ENCODE results near the gene GABRB2.

The GABRB2 gene

GRCh38 chr5:161409471-161409870 is 137.1 kb downstream of the GABRB2 start:
- H4K91ac ChIP-seq (ENCODE audit: low read length): no peak overlapping the region
- H3K9ac ChIP-seq (ENCODE audit: low read length): no peak overlapping the region
- H2AK5ac ChIP-seq (ENCODE audit: low read length, severe bottlenecking): no peak overlapping the region
- no peaks in the 10 kb centered on the region for H3K79me1 ChIP-seq (replicated peaks; ENCODE audit: low read length, poor library complexity, severe bottlenecking)
- no peak overlapping the region for H3K27ac ChIP-seq (ENCODE audit: low read length, poor library complexity, severe bottlenecking)
- no peak overlapping the region for H3K4ac ChIP-seq (ENCODE audit: low read depth in 1 of 2, low read length in 2 of 2)
- no peak overlapping the region for H2BK5ac ChIP-seq (ENCODE audit: low read depth, low read length, poor library complexity, severe bottlenecking)
- no peak overlapping the region for H2BK12ac ChIP-seq (ENCODE audit: low read length in 2 of 2)
- no peak overlapping the region for H3K4me3 ChIP-seq (ENCODE audit: insufficient read depth in 1 of 2, low read depth in 1 of 2, low read length in 2 of 2)
- H3K9me3 ChIP-seq (ENCODE audit: control insufficient read depth, low read length): no peaks in the 10 kb centered on the region
- no peak for DNase-seq
- no peak overlapping the region for H3K14ac ChIP-seq (ENCODE audit: low read length in 2 of 2)
- H2AFZ ChIP-seq (ENCODE audit: low read depth, low read length): no peak overlapping the region
- no peaks in the 10 kb centered on the region for H3K4me1 ChIP-seq (ENCODE audit: control insufficient read depth, insufficient read depth, low read depth, low read length)
- no CpG with 5 or more reads among the region's 2 CpGs for WGBS
- no peak overlapping the region for H2BK15ac ChIP-seq (ENCODE audit: low read depth, poor library complexity, severe bottlenecking)
- no peaks in the 10 kb centered on the region for H3K27me3 ChIP-seq (ENCODE audit: control insufficient read depth in 1 of 2, insufficient read depth in 1 of 2, low read length in 2 of 2)
- H3K23ac ChIP-seq (ENCODE audit: low read length in 2 of 2): no peak overlapping the region
- H3K4me2 ChIP-seq (ENCODE audit: low read length, poor library complexity, severe bottlenecking): no peak overlapping the region
- no peaks in the 10 kb centered on the region for H3K36me3 ChIP-seq (ENCODE audit: control insufficient read depth in 1 of 2, insufficient read depth in 2 of 2, low read depth in 1 of 2, low read length in 2 of 2)
- no peak overlapping the region for H4K8ac ChIP-seq (ENCODE audit: low read length)
- H3K18ac ChIP-seq (ENCODE audit: low read depth in 1 of 2, low read length in 2 of 2): no peak overlapping the region
- no peak overlapping the region for H2BK120ac ChIP-seq (ENCODE audit: low read depth, low read length)

- Histone ChIP-seq H3K14ac (ENCODE audit: low read length in 2 of 2) (no peak overlapping the region), H3K79me1 (replicated peaks; ENCODE audit: low read length, poor library complexity, severe bottlenecking) (no peaks in the 10 kb centered on the region), H3K9me3 (ENCODE audit: control insufficient read depth, low read length) (no peaks in the 10 kb centered on the region), H4K8ac (ENCODE audit: low read length) (no peak overlapping the region), H3K27me3 (ENCODE audit: control insufficient read depth in 1 of 2, insufficient read depth in 1 of 2, low read length in 2 of 2) (no peaks in the 10 kb centered on the region), H4K91ac (ENCODE audit: low read length) (no peak overlapping the region), H2AK5ac (ENCODE audit: low read length, severe bottlenecking) (no peak overlapping the region), H3K36me3 (ENCODE audit: control insufficient read depth in 1 of 2, insufficient read depth in 2 of 2, low read depth in 1 of 2, low read length in 2 of 2) (no peaks in the 10 kb centered on the region), H3K4me2 (ENCODE audit: low read length, poor library complexity, severe bottlenecking) (no peak overlapping the region), H3K27ac (ENCODE audit: low read length, poor library complexity, severe bottlenecking) (no peak overlapping the region), H3K4ac (ENCODE audit: low read depth in 1 of 2, low read length in 2 of 2) (no peak overlapping the region), H3K9ac (ENCODE audit: low read length) (no peak overlapping the region), H2BK5ac (ENCODE audit: low read depth, low read length, poor library complexity, severe bottlenecking) (no peak overlapping the region), H2AFZ (ENCODE audit: low read depth, low read length) (no peak overlapping the region), H3K18ac (ENCODE audit: low read depth in 1 of 2, low read length in 2 of 2) (no peak overlapping the region), H3K23ac (ENCODE audit: low read length in 2 of 2) (no peak overlapping the region), H2BK15ac (ENCODE audit: low read depth, poor library complexity, severe bottlenecking) (no peak overlapping the region), H3K4me3 (ENCODE audit: insufficient read depth in 1 of 2, low read depth in 1 of 2, low read length in 2 of 2) (no peak overlapping the region), H3K4me1 (ENCODE audit: control insufficient read depth, insufficient read depth, low read depth, low read length) (no peaks in the 10 kb centered on the region), H2BK120ac (ENCODE audit: low read depth, low read length) (no peak overlapping the region), H2BK12ac (ENCODE audit: low read length in 2 of 2) (no peak overlapping the region)
- DNase-seq: no peak
- 0% methylated on average over 1 of the region's 3 CpGs for WGBS
Measured at GRCh38 chr5:161406880-161407279, 139.6 kb downstream of the GABRB2 start.

DNA sequence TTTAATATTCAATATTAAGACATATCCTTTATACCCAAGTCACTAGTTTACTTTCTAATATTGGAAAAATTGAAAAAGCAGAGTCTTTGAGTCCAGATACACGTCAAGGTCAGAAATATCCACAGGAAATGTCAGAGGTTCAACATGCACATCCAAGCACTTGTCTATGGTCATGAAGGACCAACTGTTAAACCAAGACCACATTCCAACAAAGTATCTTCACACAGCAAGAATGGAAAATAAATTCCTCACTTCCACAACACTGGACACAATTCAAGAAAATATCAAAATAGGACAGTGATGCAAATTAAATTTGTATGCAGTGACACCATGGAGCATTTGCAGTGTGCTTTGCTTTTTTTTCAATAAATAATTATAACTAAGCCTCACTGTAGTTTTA is 142.5 kb downstream of the GABRB2 start:
- Histone ChIP-seq H3K4ac (ENCODE audit: low read depth in 1 of 2, low read length in 2 of 2) (no peak overlapping the region), H4K8ac (ENCODE audit: low read length) (no peak overlapping the region), H4K91ac (ENCODE audit: low read length) (no peak overlapping the region), H3K23ac (ENCODE audit: low read length in 2 of 2) (no peak overlapping the region), H3K27ac (ENCODE audit: low read length, poor library complexity, severe bottlenecking) (no peak overlapping the region), H3K14ac (ENCODE audit: low read length in 2 of 2) (no peak overlapping the region), H2BK15ac (ENCODE audit: low read depth, poor library complexity, severe bottlenecking) (no peak overlapping the region), H2AFZ (ENCODE audit: low read depth, low read length) (no peak overlapping the region), H3K9ac (ENCODE audit: low read length) (no peak overlapping the region), H3K4me2 (ENCODE audit: low read length, poor library complexity, severe bottlenecking) (no peak overlapping the region), H3K4me3 (ENCODE audit: insufficient read depth in 1 of 2, low read depth in 1 of 2, low read length in 2 of 2) (no peak overlapping the region), H3K4me1 (ENCODE audit: control insufficient read depth, insufficient read depth, low read depth, low read length) (no peaks in the 10 kb centered on the region), H3K36me3 (ENCODE audit: control insufficient read depth in 1 of 2, insufficient read depth in 2 of 2, low read depth in 1 of 2, low read length in 2 of 2) (no peaks in the 10 kb centered on the region), H2AK5ac (ENCODE audit: low read length, severe bottlenecking) (no peak overlapping the region), H3K9me3 (ENCODE audit: control insufficient read depth, low read length) (no peaks in the 10 kb centered on the region), H2BK5ac (ENCODE audit: low read depth, low read length, poor library complexity, severe bottlenecking) (no peak overlapping the region), H3K79me1 (replicated peaks; ENCODE audit: low read length, poor library complexity, severe bottlenecking) (no peaks in the 10 kb centered on the region), H2BK120ac (ENCODE audit: low read depth, low read length) (no peak overlapping the region), H3K18ac (ENCODE audit: low read depth in 1 of 2, low read length in 2 of 2) (no peak overlapping the region), H3K27me3 (ENCODE audit: control insufficient read depth in 1 of 2, insufficient read depth in 1 of 2, low read length in 2 of 2) (no peaks in the 10 kb centered on the region), H2BK12ac (ENCODE audit: low read length in 2 of 2) (no peak overlapping the region)
- DNase-seq: no peak
- WGBS: 49% methylated on average over 1 of the region's 1 CpG

GRCh38 chr5:161403121-161403520 is 143.4 kb downstream of the GABRB2 start:
- no peak overlapping the region for H4K8ac ChIP-seq (ENCODE audit: low read length)
- H2BK5ac ChIP-seq (ENCODE audit: low read depth, low read length, poor library complexity, severe bottlenecking): no peak overlapping the region
- no peaks in the 10 kb centered on the region for H3K27me3 ChIP-seq (ENCODE audit: control insufficient read depth in 1 of 2, insufficient read depth in 1 of 2, low read length in 2 of 2)
- H3K9ac ChIP-seq (ENCODE audit: low read length): no peak overlapping the region
- H2BK12ac ChIP-seq (ENCODE audit: low read length in 2 of 2): no peak overlapping the region
- no peaks in the 10 kb centered on the region for H3K36me3 ChIP-seq (ENCODE audit: control insufficient read depth in 1 of 2, insufficient read depth in 2 of 2, low read depth in 1 of 2, low read length in 2 of 2)
- H3K14ac ChIP-seq (ENCODE audit: low read length in 2 of 2): no peak overlapping the region
- H3K79me1 ChIP-seq (replicated peaks; ENCODE audit: low read length, poor library complexity, severe bottlenecking): no peaks in the 10 kb centered on the region
- no peak overlapping the region for H2BK120ac ChIP-seq (ENCODE audit: low read depth, low read length)
- no peak overlapping the region for H3K4me3 ChIP-seq (ENCODE audit: insufficient read depth in 1 of 2, low read depth in 1 of 2, low read length in 2 of 2)
- no peak overlapping the region for H3K23ac ChIP-seq (ENCODE audit: low read length in 2 of 2)
- no peak overlapping the region for H3K27ac ChIP-seq (ENCODE audit: low read length, poor library complexity, severe bottlenecking)
- no peak overlapping the region for H4K91ac ChIP-seq (ENCODE audit: low read length)
- WGBS: 70% methylated on average over 2 of the region's 2 CpGs
- no peak overlapping the region for H3K4ac ChIP-seq (ENCODE audit: low read depth in 1 of 2, low read length in 2 of 2)
- no peak for DNase-seq
- H2AK5ac ChIP-seq (ENCODE audit: low read length, severe bottlenecking): no peak overlapping the region
- H2BK15ac ChIP-seq (ENCODE audit: low read depth, poor library complexity, severe bottlenecking): no peak overlapping the region
- H3K9me3 ChIP-seq (ENCODE audit: control insufficient read depth, low read length): no peaks in the 10 kb centered on the region
- no peak overlapping the region for H2AFZ ChIP-seq (ENCODE audit: low read depth, low read length)
- no peak overlapping the region for H3K18ac ChIP-seq (ENCODE audit: low read depth in 1 of 2, low read length in 2 of 2)
- H3K4me2 ChIP-seq (ENCODE audit: low read length, poor library complexity, severe bottlenecking): no peak overlapping the region
- H3K4me1 ChIP-seq (ENCODE audit: control insufficient read depth, insufficient read depth, low read depth, low read length): no peaks in the 10 kb centered on the region

Measured in mesenchymal stem cell (in vitro differentiated cells and primary cell).